Nephron (organoid): ENCODE data around the gene GSE1.
A peak's percentile ranks its signal among the peaks of the same experiment; 100 is the strongest.

Source experiments
- H3K27ac Mint-ChIP-seq, 3 experiments: 2 replicates each; pipeline ENCODE4 v1.8.0; 2020; ENCODE audit warnings: mixed read lengths in 3 of 3, mild to moderate bottlenecking in 2 of 3, moderate library complexity in 1 of 3
- H3K27me3 Mint-ChIP-seq: 2 replicates; pipeline ENCODE4 v1.8.0; 2021; ENCODE audit warnings: low read depth, mild to moderate bottlenecking, moderate library complexity, mixed read lengths
- H3K36me3 Mint-ChIP-seq: 2 replicates; pipeline ENCODE4 v1.8.0; 2020; ENCODE audit warnings: low read depth, mixed read lengths
- H3K4me1 Mint-ChIP-seq: 2 replicates; pipeline ENCODE4 v1.8.0; 2020; ENCODE audit warnings: mixed read lengths
- H3K4me3 Mint-ChIP-seq, 3 experiments: 2 replicates each; pipeline ENCODE4 v1.8.0; 2020; ENCODE audit warnings: mild to moderate bottlenecking in 3 of 3, mixed read lengths in 3 of 3, moderate library complexity in 2 of 3
- H3K9me3 Mint-ChIP-seq: 2 replicates; pipeline ENCODE4 v1.8.0; 2020; ENCODE audit warnings: mixed read lengths
- TF ChIP-seq, protein P1 (sequence below), 3 experiments: fragments of 200-600 bp; sonication (generic); IDR thresholded peaks; one replicate each; pipeline ENCODE4 v1.5.0; 2021; ENCODE audit warnings: antibody characterized with exemption in 3 of 3; ENCODE audit not compliant: unreplicated experiment in 3 of 3

Gene GSE1

DNA sequence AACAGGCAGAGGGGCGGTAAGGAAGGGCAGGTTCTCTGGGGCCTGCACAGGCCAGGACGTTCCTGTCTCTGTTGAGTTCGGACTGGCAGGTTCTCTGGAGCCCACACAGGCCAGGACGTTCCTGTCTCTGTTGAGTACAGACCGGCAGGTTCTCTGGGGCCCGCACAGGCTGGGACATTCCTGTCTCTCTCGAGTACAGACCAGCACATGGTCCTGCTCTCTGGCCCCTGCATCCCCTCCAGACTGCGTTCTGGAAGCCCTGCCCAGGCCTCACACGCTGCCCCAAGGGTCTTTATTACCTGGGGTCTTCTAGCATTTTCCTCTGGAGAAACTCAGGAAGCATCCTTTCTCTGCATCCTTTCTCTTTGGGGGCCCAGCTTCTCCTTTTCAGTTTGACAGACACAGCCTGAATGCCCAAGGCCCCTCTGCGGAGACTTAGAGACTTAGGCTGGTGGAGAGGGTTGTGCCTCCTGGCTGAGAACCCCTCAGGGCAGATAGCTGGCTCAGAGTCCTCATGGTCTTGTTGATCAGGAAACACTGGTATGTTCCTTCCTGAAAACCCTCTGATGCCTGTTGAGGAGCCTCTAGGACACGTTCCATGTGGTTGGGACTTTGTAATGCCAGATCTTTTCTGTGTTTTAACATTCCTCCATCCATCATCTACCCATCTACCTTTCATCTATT lies 18.0 kb upstream of the GSE1 start:
- Mint-ChIP-seq H3K4me1 (peaks cover 32% of the 10 kb centered on the region), H3K27me3 (peaks cover 8% of the 10 kb centered on the region), H3K9me3 (no peaks in the 10 kb centered on the region), H3K4me3 (no peak overlapping the region), H3K27ac (no peak overlapping the region), H3K36me3 (no peaks in the 10 kb centered on the region)
- TF ChIP-seq, protein P1, sequence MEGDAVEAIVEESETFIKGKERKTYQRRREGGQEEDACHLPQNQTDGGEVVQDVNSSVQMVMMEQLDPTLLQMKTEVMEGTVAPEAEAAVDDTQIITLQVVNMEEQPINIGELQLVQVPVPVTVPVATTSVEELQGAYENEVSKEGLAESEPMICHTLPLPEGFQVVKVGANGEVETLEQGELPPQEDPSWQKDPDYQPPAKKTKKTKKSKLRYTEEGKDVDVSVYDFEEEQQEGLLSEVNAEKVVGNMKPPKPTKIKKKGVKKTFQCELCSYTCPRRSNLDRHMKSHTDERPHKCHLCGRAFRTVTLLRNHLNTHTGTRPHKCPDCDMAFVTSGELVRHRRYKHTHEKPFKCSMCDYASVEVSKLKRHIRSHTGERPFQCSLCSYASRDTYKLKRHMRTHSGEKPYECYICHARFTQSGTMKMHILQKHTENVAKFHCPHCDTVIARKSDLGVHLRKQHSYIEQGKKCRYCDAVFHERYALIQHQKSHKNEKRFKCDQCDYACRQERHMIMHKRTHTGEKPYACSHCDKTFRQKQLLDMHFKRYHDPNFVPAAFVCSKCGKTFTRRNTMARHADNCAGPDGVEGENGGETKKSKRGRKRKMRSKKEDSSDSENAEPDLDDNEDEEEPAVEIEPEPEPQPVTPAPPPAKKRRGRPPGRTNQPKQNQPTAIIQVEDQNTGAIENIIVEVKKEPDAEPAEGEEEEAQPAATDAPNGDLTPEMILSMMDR (IDR thresholded peaks at IDR 0.05; ENCODE audit: unreplicated experiment in 3 of 3) = no peak

DNA sequence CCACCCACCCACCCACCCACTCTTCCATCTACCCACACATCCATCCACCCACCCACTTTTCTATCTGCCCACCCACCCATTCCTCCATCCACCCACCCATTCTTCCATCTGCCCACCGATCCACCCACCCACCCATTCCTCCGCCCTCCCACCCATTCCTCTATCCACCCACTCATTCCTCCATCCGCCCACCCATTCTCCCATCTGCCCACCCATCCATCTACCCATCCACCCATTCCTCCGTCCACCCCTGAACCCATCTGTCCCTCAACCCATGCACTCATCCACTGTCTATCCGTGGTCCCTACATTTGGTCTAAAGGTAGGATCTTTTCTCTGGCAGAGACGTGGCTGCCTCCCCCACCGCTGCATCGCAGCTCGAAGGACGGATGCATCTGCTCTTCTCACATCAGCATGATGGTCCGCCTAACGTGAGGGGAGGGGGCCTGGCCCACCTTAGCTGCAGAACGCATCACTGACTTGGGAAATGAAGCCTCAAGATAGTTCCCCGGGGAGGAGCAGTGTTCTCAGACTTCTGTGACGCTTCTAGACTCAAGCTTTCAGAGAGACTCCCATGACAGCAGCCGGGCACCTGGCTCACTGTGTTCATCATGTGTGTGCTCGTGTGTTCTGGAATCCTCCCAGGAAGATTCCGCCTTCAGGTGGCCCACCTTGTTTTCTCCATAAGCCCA lies 17.2 kb upstream of the GSE1 start:
- no peaks in the 10 kb centered on the region for H3K9me3 Mint-ChIP-seq
- H3K36me3 Mint-ChIP-seq = no peaks in the 10 kb centered on the region
- H3K4me3 Mint-ChIP-seq = no peak overlapping the region
- H3K27me3 Mint-ChIP-seq = peaks cover 8% of the 10 kb centered on the region
- TF ChIP-seq, protein P1 (IDR thresholded peaks at IDR 0.05; ENCODE audit: unreplicated experiment in 3 of 3) = no peak
- H3K4me1 Mint-ChIP-seq = peaks cover 39% of the 10 kb centered on the region
- no peak overlapping the region for H3K27ac Mint-ChIP-seq

DNA sequence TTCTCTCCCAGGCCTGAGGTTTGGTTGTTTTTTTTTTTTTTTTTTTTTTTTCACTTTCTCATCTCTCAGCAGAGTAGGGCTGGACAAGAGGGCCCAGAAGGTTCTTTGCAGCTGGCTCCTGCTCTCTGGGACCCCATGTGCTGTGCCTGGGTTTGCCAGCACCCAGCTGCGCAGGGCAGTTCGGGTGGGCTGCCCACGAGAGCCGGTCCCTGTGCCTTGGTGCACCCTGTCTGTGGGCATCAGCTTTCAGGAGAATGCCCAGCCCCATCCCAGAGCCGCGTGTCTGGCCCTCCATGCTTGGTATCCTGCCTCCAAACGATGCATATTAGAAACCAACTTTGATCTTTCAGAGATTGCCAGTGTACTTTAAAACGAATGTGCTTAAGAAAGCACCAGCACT lies 15.0 kb upstream of the GSE1 start:
- Mint-ChIP-seq H3K9me3 (no peaks in the 10 kb centered on the region), H3K36me3 (no peaks in the 10 kb centered on the region), H3K4me3 (no peak overlapping the region), H3K27ac (peak overlapping the region in 1 of 3 experiments; percentile 29), H3K27me3 (peaks cover 8% of the 10 kb centered on the region), H3K4me1 (peaks cover 55% of the 10 kb centered on the region)
- TF ChIP-seq, protein P1 (IDR thresholded peaks at IDR 0.05; ENCODE audit: unreplicated experiment in 3 of 3) = no peak

DNA sequence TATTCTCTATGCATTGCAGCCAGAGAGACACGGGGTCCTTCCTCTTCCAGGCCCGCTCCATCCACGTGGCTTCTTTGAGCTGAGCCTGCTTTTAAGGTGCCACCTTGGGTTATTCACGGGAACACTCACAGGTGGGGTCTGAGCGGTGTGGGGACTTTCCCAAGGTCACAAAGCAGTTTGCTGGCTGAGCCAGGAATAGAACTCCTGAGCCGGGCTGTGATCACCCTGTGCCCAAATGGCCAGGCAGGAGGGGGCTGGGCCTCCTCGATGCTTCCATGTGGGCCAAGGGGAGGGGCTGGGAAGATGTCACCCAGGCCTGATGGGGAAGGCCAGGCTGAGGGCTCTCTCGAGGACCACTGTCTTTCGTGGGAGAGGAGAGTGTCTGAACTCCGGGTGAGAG lies 13.0 kb upstream of the GSE1 start:
- Mint-ChIP-seq H3K27ac (peak overlapping the region in 2 of 3 experiments; percentile 85 to 89), H3K27me3 (peaks cover 4% of the 10 kb centered on the region), H3K36me3 (no peaks in the 10 kb centered on the region), H3K4me1 (peaks cover 50% of the 10 kb centered on the region), H3K9me3 (no peaks in the 10 kb centered on the region), H3K4me3 (no peak overlapping the region)
- TF ChIP-seq, protein P1 (IDR thresholded peaks at IDR 0.05; ENCODE audit: unreplicated experiment in 3 of 3) = no peak

DNA sequence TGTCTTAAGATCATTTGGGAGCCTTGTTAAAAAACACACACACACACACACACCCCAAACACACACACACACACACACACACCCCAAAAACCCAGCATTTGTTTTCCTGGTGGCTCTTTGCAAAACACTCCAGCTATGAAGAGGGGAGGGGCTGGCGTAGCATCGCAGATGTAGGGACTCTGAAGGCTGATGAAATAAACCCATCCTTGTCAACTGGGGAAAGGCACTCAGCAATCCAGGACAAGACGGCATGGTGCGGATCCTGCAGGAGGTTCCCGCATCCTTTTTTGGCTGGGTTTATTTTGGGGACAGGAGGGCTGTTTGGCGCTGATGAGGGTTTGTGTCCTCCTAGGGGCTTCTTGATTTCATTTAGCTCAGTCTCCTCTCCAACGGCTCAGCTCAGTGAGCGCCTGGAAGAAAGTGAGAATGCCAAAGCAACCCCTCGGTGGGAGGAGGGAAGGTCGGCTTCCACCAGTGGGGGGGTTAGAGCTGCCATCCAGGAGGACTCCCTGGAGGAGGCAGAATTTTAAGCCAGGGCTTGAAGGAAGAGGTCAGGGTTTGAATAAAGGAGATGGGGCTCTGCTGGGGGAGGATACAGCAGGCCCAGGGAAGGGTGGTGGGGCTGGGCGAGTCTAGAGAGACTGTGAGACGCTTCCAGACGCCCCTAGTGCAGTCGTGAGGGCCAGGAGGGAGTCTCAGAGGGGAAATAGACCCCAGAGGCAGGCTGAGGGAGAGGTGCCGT lies 12.4 kb upstream of the GSE1 start:
- Mint-ChIP-seq H3K27ac (peak overlapping the region; percentile 69 to 89 (median 85)), H3K27me3 (peaks cover 4% of the 10 kb centered on the region), H3K4me1 (peaks cover 57% of the 10 kb centered on the region), H3K36me3 (no peaks in the 10 kb centered on the region), H3K9me3 (no peaks in the 10 kb centered on the region), H3K4me3 (no peak overlapping the region)
- TF ChIP-seq, protein P1 (IDR thresholded peaks at IDR 0.05; ENCODE audit: unreplicated experiment in 3 of 3) = no peak
